Spleen (tissue), 11 donors: ENCODE measurements around the gene CBX2. TPM values are rescaled to one million over a fixed set of nuclear protein-coding genes. Genes with fewer than 3 reads are reported as not detected.

Source experiments
- DNase-seq: peaks from one replicate; pipeline ENCODE4 v3.0.0-alpha.2; 2020
- H3K27ac ChIP-seq, 8 donors: fragments of 200-600 bp; sonication (generic) in 7 of 8; 1 replicate in 4 of 8; 2 replicates in 4 of 8; pipeline versions ENCODE4 v1.5.0 to v1.8.0; 2016 to 2021; ENCODE audit warnings: inconsistent platforms in 4 of 8, mild to moderate bottlenecking in 4 of 8, moderate library complexity in 1 of 8
- H3K27me3 ChIP-seq, 7 donors: fragments of 200-600 bp; sonication (generic) in 6 of 7; replicated peaks in 1 of 7; 1 replicate in 4 of 7; 2 replicates in 3 of 7; pipeline versions ENCODE4 v1.5.0 to v1.8.0; 2016 to 2021; ENCODE audit warnings: inconsistent platforms in 3 of 7, mild to moderate bottlenecking in 1 of 7
- H3K36me3 ChIP-seq, 6 donors: fragments of 200-600 bp; sonication (generic) in 5 of 6; 1 replicate in 4 of 6; 2 replicates in 2 of 6; pipeline versions ENCODE4 v1.5.0 to v1.8.0; 2016 to 2021; ENCODE audit warnings: inconsistent platforms in 2 of 6
- H3K4me1 ChIP-seq, 6 donors: fragments of 200-600 bp; sonication (generic) in 5 of 6; 1 replicate in 3 of 6; 2 replicates in 3 of 6; pipeline versions ENCODE4 v1.5.0 to v1.8.0; 2016 to 2021; ENCODE audit warnings: inconsistent platforms in 3 of 6
- H3K4me3 ChIP-seq, 8 donors: fragments of 200-600 bp; sonication (generic) in 7 of 8; 1 replicate in 4 of 8; 2 replicates in 4 of 8; pipeline versions ENCODE4 v1.5.0 to v1.8.0; 2016 to 2021; ENCODE audit warnings: inconsistent platforms in 4 of 8, mild to moderate bottlenecking in 4 of 8, moderate library complexity in 2 of 8
- H3K9me3 ChIP-seq, 8 donors: fragments of 200-600 bp; sonication (generic) in 7 of 8; 1 replicate in 4 of 8; 2 replicates in 4 of 8; pipeline versions ENCODE4 v1.5.0 to v1.8.0; 2016 to 2021; ENCODE audit warnings: inconsistent platforms in 4 of 8
- CTCF ChIP-seq, 11 experiments: fragments of 200-600 bp in 7 of 11; fragments of 450-650 bp in 4 of 11; sonication (generic) in 4 of 11; IDR thresholded peaks in 8 of 11; conservative IDR thresholded peaks in 3 of 11; 1 replicate in 7 of 11; 2 replicates in 4 of 11; pipeline versions ENCODE4 v1.4.0 to v1.8.0; 2016 to 2021; ENCODE audit warnings: antibody characterized with exemption in 11 of 11, inconsistent platforms in 4 of 11, mild to moderate bottlenecking in 1 of 11
- POLR2A ChIP-seq, 3 donors: fragments of 450-650 bp; IDR thresholded peaks; one replicate each; pipeline ENCODE4 v1.5.1; 2017; ENCODE audit warnings: antibody characterized with exemption in 3 of 3, mild to moderate bottlenecking in 1 of 3
- POLR2AphosphoS5 ChIP-seq, 3 donors: sonication (generic); formaldehyde crosslinking; IDR thresholded peaks; one replicate each; pipeline ENCODE4 v1.5.1; 2017; ENCODE audit warnings: antibody characterized with exemption in 3 of 3
- WGBS, 5 donors: extraction: QIAGEN DNeasy Blood & Tissue Kit in 3 of 5; methylation state at CpG; one replicate each; pipeline versions ENCODE4 v1.1.5 to v1.1.7; 2013 to 2018; 5-methylcytosine and 5-hydroxymethylcytosine counted together
- intact Hi-C: fragments of 100-400 bp; cut with DNase I; formaldehyde crosslinking; loops from one replicate; pipeline ENCODE4 v1.15.0; 2023; ENCODE audit warnings: low total_unique reads
- polyA plus RNA-seq, 3 donors: library from polyadenylated mRNA; stranded (reverse); fragments of 200-250 nt; gene quantifications; one replicate each; pipeline ENCODE4 v1.2.1, GENCODE V29; 2013
- total RNA-seq, 7 donors: library from RNA; depleted of rRNA in 3 of 7; stranded (reverse); fragments of >200 nt in 3 of 7; fragmentation: NEBNext Ultra II Directional in 4 of 7; extraction: Animal tissue kit (Norgen Biotek cat#: 25700) in 4 of 7; gene quantifications; one replicate each; pipeline versions ENCODE4 v1.1.0 to v1.2.1, GENCODE V29; 2016 to 2021
- donor health status: healthy with polysubstance abuse.
- donor health status: DM: no; HTN: no; CAD: no; lungs with moderate emphysema.
- donor health status: DM: no; HTN: no; CAD: no.
- donor health status: Bipolar disorder and iron deficiency.
- donor health status: healthy.
- donor health status: DM: no; HTN: no; CAD: no.
- donor health status: DM: yes; HTN: yes; CAD: no.

CBX2 gene
- total and polyA plus RNA-seq, 10 donors, result 0.48 to 6.2 (median 3.3) TPM

- DNase-seq, result no peak
- peaks cover 0 to 6% (median 0%) of the 10 kb centered on the region in 8 donors for H3K9me3 ChIP-seq
- peaks cover 28 to 81% (median 72%) of the 10 kb centered on the region in 6 donors for H3K4me1 ChIP-seq
- intact Hi-C loops, result loop anchor here (5.0 kb wide), 1 partner anchor 196 kb away; no protein-coding TSS in a partner anchor
- TF ChIP-seq POLR2A (IDR thresholded peaks at IDR 0.05) (no peak), CTCF (IDR thresholded peaks at IDR 0.05 in 8 of 11, conservative IDR thresholded peaks at IDR 0.05 in 3 of 11) (no peak), POLR2AphosphoS5 (IDR thresholded peaks at IDR 0.05) (no peak)
- peaks cover 0 to 11% (median 2%) of the 10 kb centered on the region in 6 donors for H3K36me3 ChIP-seq
- no peak overlapping the region for H3K27ac ChIP-seq
- peaks cover 33 to 79% (median 65%) of the 10 kb centered on the region in 7 donors for H3K27me3 ChIP-seq
- 70 to 78% (median 72%) methylated on average over 8 of the region's 8 CpGs for WGBS, 5 donors
- H3K4me3 ChIP-seq, result peak overlapping the region; percentile 48 to 80 (median 62)
These were observed 18.0 kb downstream of the CBX2 start for GRCh38 chr17:79795795-79796443.

GRCh38 chr17:79796444-79796762, 18.5 kb downstream of the CBX2 start:
- DNase-seq, result no peak
- WGBS, 5 donors, result 1 to 2% (median 2%) methylated on average over 16 to 19 of the region's 19 CpGs
- peaks cover 0 to 11% (median 0%) of the 10 kb centered on the region in 8 donors for H3K9me3 ChIP-seq
- intact Hi-C loops, result loop anchor here (5.0 kb wide), 1 partner anchor 196 kb away; no protein-coding TSS in a partner anchor
- H3K27ac ChIP-seq, result peak overlapping the region in 7 of 8 donors; percentile 64 to 89 (median 79)
- TF ChIP-seq POLR2A (IDR thresholded peaks at IDR 0.05), result no peak
- no peak for TF ChIP-seq CTCF (IDR thresholded peaks at IDR 0.05 in 8 of 11, conservative IDR thresholded peaks at IDR 0.05 in 3 of 11)
- no peak for TF ChIP-seq POLR2AphosphoS5 (IDR thresholded peaks at IDR 0.05)
- peaks cover 0 to 11% (median 2%) of the 10 kb centered on the region in 6 donors for H3K36me3 ChIP-seq
- peak overlapping the region; percentile 48 to 80 (median 62) for H3K4me3 ChIP-seq
- H3K27me3 ChIP-seq, result peaks cover 33 to 79% (median 65%) of the 10 kb centered on the region in 7 donors
- H3K4me1 ChIP-seq, result peaks cover 30 to 81% (median 72%) of the 10 kb centered on the region in 6 donors

GRCh38 chr17:79796763-79797491, 19.0 kb downstream of the CBX2 start, which contains the start of gene CBX8:
TSS of gene CBX8 (minus strand) at chr17:79797077. CDS start at chr17:79796998, 79 bp downstream.
- H3K4me3 ChIP-seq, result peak within 1 kb of the TSS; percentile 48 to 80 (median 62)
- peaks cover 30 to 81% (median 71%) of the 10 kb centered on the region in 6 donors for H3K4me1 ChIP-seq
- H3K27me3 ChIP-seq, result peaks cover 35 to 79% (median 65%) of the 10 kb centered on the region in 7 donors
- intact Hi-C loops, result loop anchor here (5.0 kb wide), 1 partner anchor 195 kb away; no protein-coding TSS in a partner anchor
- WGBS, 5 donors, result 1 to 2% (median 1%) methylated on average over 23 to 79 of the region's 79 CpGs
- DNase-seq, result peak; percentile 100
- TF ChIP-seq POLR2A (IDR thresholded peaks at IDR 0.05) (no peak), CTCF (IDR thresholded peaks at IDR 0.05 in 8 of 11, conservative IDR thresholded peaks at IDR 0.05 in 3 of 11) (peak in 8 of 11 experiments; percentile 11 to 64 (median 36)), POLR2AphosphoS5 (IDR thresholded peaks at IDR 0.05) (peak; percentile 66 to 82 (median 82))
- peaks cover 0 to 11% (median 0%) of the 10 kb centered on the region in 8 donors for H3K9me3 ChIP-seq
- peaks cover 0 to 11% (median 2%) of the 10 kb centered on the region in 6 donors for H3K36me3 ChIP-seq
- peak within 1 kb of the TSS; percentile 64 to 89 (median 78) for H3K27ac ChIP-seq
